H9 (cell line): ENCODE results near the gene MSMB. TPM values are rescaled to one million over a fixed set of nuclear protein-coding genes. Genes with fewer than 3 reads are reported as not detected.

ENCODE experiments used
- DNase-seq: peaks from one replicate; pipeline ENCODE4 v3.0.0-alpha.2; 2017
- H2AFZ ChIP-seq: one replicate; pipeline ENCODE4 v1.6.1; 2013; ENCODE audit warnings: mild to moderate bottlenecking, low read length, control low read depth, moderate library complexity
- H2AK5ac ChIP-seq: 2 replicates; pipeline ENCODE4 v1.6.1; 2013; ENCODE audit warnings: low read length, control low read depth, mixed read lengths; ENCODE audit not compliant: insufficient read length
- H2BK120ac ChIP-seq: one replicate; pipeline ENCODE4 v1.6.1; 2013; ENCODE audit warnings: low read depth, mild to moderate bottlenecking, low read length, control low read depth, inconsistent platforms; ENCODE audit not compliant: poor library complexity, severe bottlenecking
- H2BK12ac ChIP-seq: 2 replicates; pipeline ENCODE4 v1.6.1; 2013; ENCODE audit warnings: low read length, control low read depth, mixed read lengths, low read depth; ENCODE audit not compliant: insufficient read length
- H2BK15ac ChIP-seq: 2 replicates; pipeline ENCODE4 v1.6.1; 2013; ENCODE audit warnings: low read depth, low read length, control low read depth
- H2BK20ac ChIP-seq: one replicate; pipeline ENCODE4 v1.6.1; 2013; ENCODE audit warnings: low read depth, mild to moderate bottlenecking, low read length, control low read depth, inconsistent platforms; ENCODE audit not compliant: poor library complexity, severe bottlenecking
- H2BK5ac ChIP-seq: 2 replicates; pipeline ENCODE4 v1.6.1; 2013; ENCODE audit warnings: low read length, control low read depth, mixed read lengths; ENCODE audit not compliant: insufficient read length
- H3K14ac ChIP-seq: 2 replicates; pipeline ENCODE4 v1.6.1; 2013; ENCODE audit warnings: low read length, control low read depth; ENCODE audit not compliant: insufficient read depth
- H3K18ac ChIP-seq: 2 replicates; pipeline ENCODE4 v1.6.1; 2013; ENCODE audit warnings: low read depth, mild to moderate bottlenecking, mixed read lengths, low read length, control low read depth; ENCODE audit not compliant: insufficient read length
- H3K23ac ChIP-seq: 2 replicates; pipeline ENCODE4 v1.6.1; 2013; ENCODE audit warnings: low read length, control low read depth, mixed read lengths, low read depth; ENCODE audit not compliant: insufficient read length
- H3K23me2 ChIP-seq: 2 replicates; pipeline ENCODE4 v1.6.1; 2013; ENCODE audit warnings: low read depth, mild to moderate bottlenecking, mixed read lengths, low read length, control low read depth; ENCODE audit not compliant: insufficient read length, poor library complexity, severe bottlenecking
- H3K27ac ChIP-seq: 2 replicates; pipeline ENCODE4 v1.5.1; 2013; ENCODE audit warnings: low read length, control low read depth, mixed read lengths, low read depth; ENCODE audit not compliant: insufficient read length
- H3K27me3 ChIP-seq: 2 replicates; pipeline ENCODE4 v1.6.1; 2013; ENCODE audit warnings: low read length, control low read depth, inconsistent platforms; ENCODE audit not compliant: insufficient read depth
- H3K4ac ChIP-seq: 2 replicates; pipeline ENCODE4 v1.6.1; 2013; ENCODE audit warnings: low read depth, mild to moderate bottlenecking, control low read depth, inconsistent platforms, low read length, moderate library complexity
- H3K4me1 ChIP-seq: 2 replicates; pipeline ENCODE4 v1.6.1; 2013; ENCODE audit warnings: low read length, control low read depth, inconsistent platforms; ENCODE audit not compliant: insufficient read depth
- H3K4me2 ChIP-seq: 2 replicates; pipeline ENCODE4 v1.6.1; 2013; ENCODE audit warnings: low read length, control low read depth, mixed read lengths; ENCODE audit not compliant: insufficient read length, insufficient read depth
- H3K56ac ChIP-seq: 2 replicates; pipeline ENCODE4 v1.6.1; 2013; ENCODE audit warnings: low read depth, mild to moderate bottlenecking, mixed read lengths, low read length, control low read depth; ENCODE audit not compliant: insufficient read length
- H3K79me1 ChIP-seq: 2 replicates; pipeline ENCODE4 v1.6.1; 2013; ENCODE audit warnings: low read depth, mild to moderate bottlenecking, moderate library complexity, low read length, control low read depth, inconsistent platforms; ENCODE audit not compliant: insufficient read depth, poor library complexity, severe bottlenecking
- H3K79me2 ChIP-seq: 2 replicates; pipeline ENCODE4 v1.6.1; 2013; ENCODE audit warnings: low read length, control low read depth, inconsistent platforms; ENCODE audit not compliant: insufficient read depth
- H3K9ac ChIP-seq: 2 replicates; pipeline ENCODE4 v1.6.1; 2013; ENCODE audit warnings: low read length, control low read depth, mixed read lengths; ENCODE audit not compliant: insufficient read length; ENCODE audit errors: extremely low read depth
- H3K9me3 ChIP-seq: one replicate; pipeline ENCODE4 v1.6.1; 2013; ENCODE audit warnings: low read depth, low read length, inconsistent platforms; ENCODE audit not compliant: control insufficient read depth
- H3T11ph ChIP-seq: one replicate; pipeline ENCODE4 v1.6.1; 2013; ENCODE audit warnings: mild to moderate bottlenecking, low read length, control low read depth, inconsistent platforms
- H4K20me1 ChIP-seq: one replicate; pipeline ENCODE4 v1.6.1; 2013; ENCODE audit not compliant: control insufficient read depth, insufficient read length, insufficient read depth
- H4K5ac ChIP-seq: 2 replicates; pipeline ENCODE4 v1.6.1; 2013; ENCODE audit warnings: low read depth, mild to moderate bottlenecking, mixed read lengths, low read length, control low read depth; ENCODE audit not compliant: insufficient read length
- H4K8ac ChIP-seq: replicated peaks from 2 replicates; pipeline ENCODE4 v1.6.1; 2013; ENCODE audit warnings: low read length, control low read depth, mixed read lengths, low read depth; ENCODE audit not compliant: insufficient read length
- H4K91ac ChIP-seq: 2 replicates; pipeline ENCODE4 v1.6.1; 2013; ENCODE audit warnings: low read depth, mild to moderate bottlenecking, moderate library complexity, mixed read lengths, low read length, control low read depth; ENCODE audit not compliant: insufficient read length
- H3K27ac Mint-ChIP-seq, 3 experiments: 2 replicates in 2 of 3; 3 replicates in 1 of 3; pipeline ENCODE4 v1.8.0; 2020 to 2021; ENCODE audit warnings: mixed read lengths in 3 of 3, mild to moderate bottlenecking in 1 of 3, moderate library complexity in 1 of 3
- H3K27me3 Mint-ChIP-seq: 2 replicates; pipeline ENCODE4 v1.8.0; 2021; ENCODE audit warnings: low read depth, mild to moderate bottlenecking, moderate library complexity, mixed read lengths
- H3K36me3 Mint-ChIP-seq, 3 experiments: 2 replicates in 2 of 3; 3 replicates in 1 of 3; pipeline ENCODE4 v1.8.0; 2020 to 2021; ENCODE audit warnings: low read depth in 3 of 3, mixed read lengths in 3 of 3; ENCODE audit not compliant: insufficient read depth in 1 of 3
- H3K4me1 Mint-ChIP-seq, 2 experiments: 2 replicates each; pipeline ENCODE4 v1.8.0; 2020; ENCODE audit warnings: mixed read lengths in 2 of 2
- H3K4me3 Mint-ChIP-seq, 2 experiments: 2 replicates in 1 of 2; 3 replicates in 1 of 2; pipeline ENCODE4 v1.8.0; 2020 to 2021; ENCODE audit warnings: mild to moderate bottlenecking in 2 of 2, mixed read lengths in 2 of 2, moderate library complexity in 1 of 2
- H3K9me3 Mint-ChIP-seq, 2 experiments: 2 replicates in 1 of 2; 3 replicates in 1 of 2; pipeline ENCODE4 v1.8.0; 2020; ENCODE audit warnings: mild to moderate bottlenecking in 2 of 2, mixed read lengths in 2 of 2, moderate library complexity in 1 of 2
- CTCF ChIP-seq: fragments of 200-600 bp; sonication (generic); conservative IDR thresholded peaks from 3 replicates; pipeline ENCODE4 v1.8.0; 2021; ENCODE audit warnings: antibody characterized with exemption, mild to moderate bottlenecking
- WGBS: extraction: QIAGEN DNeasy Blood & Tissue Kit; methylation state at CpG from one replicate; pipeline ENCODE4 v1.1.7; 2013; ENCODE audit warnings: missing lambda C conversion rate, low lambda C conversion rate, mixed read lengths; ENCODE audit not compliant: insufficient read length; ENCODE audit errors: extremely low coverage; 5-methylcytosine and 5-hydroxymethylcytosine counted together
- total RNA-seq: library from RNA; stranded (reverse); gene quantifications from 2 replicates; pipeline ENCODE4 v1.2.1, GENCODE V29; 2021

MSMB gene
- total RNA-seq, 1 experiment from 2014 or later: not detected

- Histone ChIP-seq H2BK120ac (no peak overlapping the region), H3K4me2 (peak overlapping the region; percentile 56), H3K9ac (peak overlapping the region; percentile 74), H3K18ac (no peak overlapping the region), H3K4me1 (no peaks in the 10 kb centered on the region), H3K23ac (no peak overlapping the region), H2AK5ac (no peak overlapping the region), H3K79me2 (no peaks in the 10 kb centered on the region; the same call in 1 of the 2 replicates), H3K79me1 (no peaks in the 10 kb centered on the region), H4K20me1 (no peaks in the 10 kb centered on the region), H4K5ac (no peak overlapping the region), H2BK12ac (no peak overlapping the region), H4K8ac (no peak overlapping the region), H3K27me3 (no peaks in the 10 kb centered on the region), H2AFZ (no peak overlapping the region), H3K9me3 (no peaks in the 10 kb centered on the region), H3K27ac (no peak overlapping the region), H3K4ac (no peak overlapping the region), H3K14ac (no peak overlapping the region), H2BK20ac (no peak overlapping the region), H3T11ph (no peak overlapping the region), H3K23me2 (peaks cover 3% of the 10 kb centered on the region), H2BK15ac (no peak overlapping the region), H4K91ac (no peak overlapping the region), H3K56ac (no peak overlapping the region), H2BK5ac (no peak overlapping the region)
- Mint-ChIP-seq H3K27ac (peak overlapping the region in 2 of 3 experiments; percentile 85 to 92; a peak in 2 of 7 replicates), H3K4me1 (peaks cover 14 to 22% of the 10 kb centered on the region in 2 experiments), H3K4me3 (peak overlapping the region; percentile 92), H3K27me3 (0 out of 2 replicates have a peak, but pooled peaks cover 2% of the 10 kb centered on the region), H3K9me3 (no peaks in the 10 kb centered on the region), H3K36me3 (no peaks in the 10 kb centered on the region)
- TF ChIP-seq CTCF: no peak
- no CpG with 5 or more reads among the region's 6 CpGs for WGBS
- DNase-seq: no peak
Measured at GRCh38 chr10:46029461-46030030, 16.5 kb downstream of the MSMB start.
